ENCODE measurements around the gene GRIK4. TPM values are rescaled to one million over a fixed set of nuclear protein-coding genes. Genes with fewer than 3 reads are reported as not detected.

Gene GRIK4
- polyA plus RNA-seq, 1 experiment = not detected

- DNase-seq (ENCODE audit: low read depth) = no peak
- Histone ChIP-seq H3K36me3 (ENCODE audit: control insufficient read depth, insufficient read depth, low read length) (no peaks in the 10 kb centered on the region), H3K4me3 (ENCODE audit: low read depth, low read length) (no peak overlapping the region), H3K27me3 (ENCODE audit: control insufficient read depth, insufficient read depth, low read length) (no peaks in the 10 kb centered on the region; the same call in 1 of the 2 replicates)
- POLR2A ChIA-PET = no interaction called here
- no peak for TF ChIP-seq CTCF (IDR thresholded peaks at IDR 0.05; ENCODE audit: insufficient read depth, low read depth, low read length)
- CTCF ChIA-PET = interaction anchor here (0.7 to 1.6 kb wide), 4 partner anchors 8 to 91 kb away, joined by 3 read pairs; no protein-coding TSS in a partner anchor
These were observed 294.5 kb downstream of the GRIK4 start for GRCh38 chr11:120805960-120806555.

- ChIA-PET CTCF (interaction anchor here (0.8 to 1.6 kb wide), 4 partner anchors 9 to 93 kb away, joined by 3 read pairs; no protein-coding TSS in a partner anchor), POLR2A (no interaction called here)
- DNase-seq (ENCODE audit: low read depth) = no peak
- H3K36me3 ChIP-seq (ENCODE audit: control insufficient read depth, insufficient read depth, low read length) = no peaks in the 10 kb centered on the region
- no peak for TF ChIP-seq CTCF (IDR thresholded peaks at IDR 0.05; ENCODE audit: insufficient read depth, low read depth, low read length)
- no peaks in the 10 kb centered on the region; the same call in 1 of the 2 replicates for H3K27me3 ChIP-seq (ENCODE audit: control insufficient read depth, insufficient read depth, low read length)
- H3K4me3 ChIP-seq (ENCODE audit: low read depth, low read length) = no peak overlapping the region
These were observed 296.0 kb downstream of the GRIK4 start for GRCh38 chr11:120807414-120808150.

- no peak for DNase-seq (ENCODE audit: low read depth)
- H3K36me3 ChIP-seq (ENCODE audit: control insufficient read depth, insufficient read depth, low read length) = no peaks in the 10 kb centered on the region
- CTCF ChIA-PET = no interaction called here
- POLR2A ChIA-PET = no interaction called here
- H3K27me3 ChIP-seq (ENCODE audit: control insufficient read depth, insufficient read depth, low read length) = no peaks in the 10 kb centered on the region; the same call in none of the 2 replicates
- no peak overlapping the region for H3K4me3 ChIP-seq (ENCODE audit: low read depth, low read length)
- TF ChIP-seq CTCF (IDR thresholded peaks at IDR 0.05; ENCODE audit: insufficient read depth, low read depth, low read length) = no peak
These were observed 297.1 kb downstream of the GRIK4 start for GRCh38 chr11:120808616-120809050.

GRCh38 chr11:120810251-120810650 is 298.7 kb downstream of the GRIK4 start:
- TF ChIP-seq CTCF (IDR thresholded peaks at IDR 0.05; ENCODE audit: insufficient read depth, low read depth, low read length) = no peak
- DNase-seq (ENCODE audit: low read depth) = no peak
- ChIA-PET CTCF (interaction anchor here (3.0 kb wide), 1 partner anchor 8 kb away, joined by 14 read pairs; no protein-coding TSS in a partner anchor), POLR2A (no interaction called here)
- no peak overlapping the region for H3K4me3 ChIP-seq (ENCODE audit: low read depth, low read length)
- no peaks in the 10 kb centered on the region; the same call in none of the 2 replicates for H3K27me3 ChIP-seq (ENCODE audit: control insufficient read depth, insufficient read depth, low read length)
- H3K36me3 ChIP-seq (ENCODE audit: control insufficient read depth, insufficient read depth, low read length) = no peaks in the 10 kb centered on the region

GRCh38 chr11:120811199-120811598 is 299.7 kb downstream of the GRIK4 start:
- Histone ChIP-seq H3K27me3 (ENCODE audit: control insufficient read depth, insufficient read depth, low read length) (no peaks in the 10 kb centered on the region; the same call in 1 of the 2 replicates), H3K36me3 (ENCODE audit: control insufficient read depth, insufficient read depth, low read length) (no peaks in the 10 kb centered on the region), H3K4me3 (ENCODE audit: low read depth, low read length) (no peak overlapping the region)
- no peak for TF ChIP-seq CTCF (IDR thresholded peaks at IDR 0.05; ENCODE audit: insufficient read depth, low read depth, low read length)
- POLR2A ChIA-PET = no interaction called here
- CTCF ChIA-PET = interaction anchor here (3.0 kb wide), 1 partner anchor 9 kb away, joined by 14 read pairs; no protein-coding TSS in a partner anchor
- no peak for DNase-seq (ENCODE audit: low read depth)

Measured in BJ (cell line).